GM18502 (cell line): Measurements from ENCODE around the gene EXOC3L4.
A peak's percentile ranks its signal among the peaks of the same experiment; 100 is the strongest.

Experiments used
- ATAC-seq: cut with Tn5 transposase; IDR thresholded peaks from one replicate; pipeline ENCODE4 v1.9.1; 2021; ENCODE audit warnings: mild to moderate bottlenecking; ENCODE audit not compliant: unreplicated experiment, poor library complexity

EXOC3L4 gene

DNA sequence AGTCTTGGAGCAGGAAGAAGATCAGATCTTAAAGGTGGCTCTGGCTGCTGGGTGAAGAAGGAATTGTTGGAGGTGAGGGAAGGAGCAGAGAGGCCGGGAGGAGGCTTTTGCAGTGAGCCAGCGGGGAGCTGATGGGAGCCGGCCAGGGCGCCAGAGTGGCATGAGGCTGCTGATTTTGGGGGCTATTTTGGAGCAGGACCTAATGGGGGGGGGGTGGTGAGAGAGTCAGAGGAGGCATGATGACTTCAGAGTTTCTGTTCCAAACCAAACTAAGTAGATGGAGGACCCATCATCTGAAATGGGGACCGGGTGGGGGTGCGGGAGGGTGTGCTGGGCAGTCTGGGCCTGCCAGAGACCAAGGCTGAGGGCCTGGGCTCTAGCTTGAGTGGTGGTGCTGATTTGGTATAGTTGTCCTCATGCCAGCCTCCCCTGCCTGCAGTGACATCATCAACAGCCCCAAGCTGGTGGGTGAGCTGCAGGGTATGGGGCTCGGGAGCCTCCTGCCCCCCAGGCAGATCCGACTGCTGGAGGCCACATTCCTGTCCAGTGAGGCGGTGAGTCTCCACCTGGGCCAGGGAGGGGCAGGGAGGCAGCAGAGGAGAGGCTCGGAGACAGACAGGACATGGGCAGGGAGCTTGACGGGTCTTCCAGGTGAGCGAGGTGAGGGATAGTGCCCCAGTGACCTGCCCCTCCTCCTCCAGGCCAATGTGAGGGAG, 34.9 kb downstream of the EXOC3L4 start:
- no peak for ATAC-seq

DNA sequence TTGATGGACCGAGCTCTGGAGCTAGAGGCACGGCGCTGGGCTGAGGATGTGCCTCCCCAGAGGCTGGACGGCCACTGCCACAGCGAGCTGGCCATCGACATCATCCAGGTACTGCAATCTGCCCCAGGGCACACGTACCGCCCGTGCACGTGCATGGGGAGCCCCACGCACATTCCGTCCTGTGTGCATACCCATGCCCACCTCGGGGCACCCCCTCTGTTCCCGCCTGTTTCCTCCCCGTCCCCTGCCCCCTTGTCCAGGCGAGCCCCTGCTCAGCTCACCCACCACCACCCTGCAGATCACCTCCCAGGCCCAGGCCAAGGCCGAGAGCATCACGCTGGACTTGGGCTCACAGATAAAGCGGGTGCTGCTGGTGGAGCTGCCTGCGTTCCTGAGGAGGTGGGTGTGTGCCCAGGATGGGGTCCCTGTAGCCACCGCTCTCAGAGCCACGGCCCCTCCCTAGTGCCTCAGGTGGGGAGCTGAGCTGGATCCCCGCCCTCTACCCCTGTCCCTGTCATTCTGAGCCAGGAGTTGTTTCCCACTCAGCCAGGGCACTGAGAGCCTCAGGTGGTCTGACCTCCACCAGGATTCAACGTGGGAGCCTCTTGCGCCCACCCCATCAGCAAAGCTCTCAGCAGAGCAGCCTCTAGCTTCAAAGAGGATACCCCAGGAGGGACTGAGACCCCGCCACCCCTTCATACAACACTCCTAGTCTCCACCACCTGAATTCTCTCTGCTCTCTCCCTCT, 35.7 kb downstream of the EXOC3L4 start:
- ATAC-seq, result no peak

DNA sequence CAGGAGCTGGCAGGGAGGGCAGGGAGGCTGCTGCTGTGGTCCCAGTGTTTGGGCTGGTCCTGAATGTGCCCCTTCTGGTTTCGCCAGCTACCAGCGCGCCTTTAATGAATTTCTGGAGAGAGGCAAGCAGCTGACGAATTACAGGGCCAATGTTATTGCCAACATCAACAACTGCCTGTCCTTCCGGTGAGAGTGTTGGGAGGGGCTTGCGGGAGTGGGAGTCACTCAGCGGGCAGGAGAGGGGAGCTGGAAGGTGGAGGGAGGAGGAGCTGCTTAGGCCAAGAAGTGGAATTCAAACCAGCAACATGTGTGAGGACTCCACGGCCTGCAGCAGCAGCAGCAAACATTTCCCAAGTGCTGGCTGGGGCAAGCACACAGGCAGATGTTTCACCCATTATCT, 36.4 kb downstream of the EXOC3L4 start:
- no peak for ATAC-seq

DNA sequence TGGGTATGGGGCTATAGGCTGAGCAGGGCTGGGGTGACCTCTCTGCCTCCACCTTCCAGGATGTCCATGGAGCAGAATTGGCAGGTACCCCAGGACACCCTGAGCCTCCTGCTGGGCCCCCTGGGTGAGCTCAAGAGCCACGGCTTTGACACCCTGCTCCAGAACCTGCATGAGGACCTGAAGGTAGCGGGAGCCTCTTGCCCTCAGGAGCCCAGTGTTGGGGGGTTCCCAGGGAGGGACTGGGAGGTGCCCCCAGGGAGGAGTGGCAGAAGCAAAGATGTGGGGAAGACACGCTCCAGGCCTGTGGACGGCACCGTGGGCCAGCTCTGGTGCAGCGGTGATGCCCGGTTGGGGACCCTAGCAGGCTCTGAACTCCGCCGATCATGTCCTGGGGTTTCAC, 37.1 kb downstream of the EXOC3L4 start:
- no peak for ATAC-seq

DNA sequence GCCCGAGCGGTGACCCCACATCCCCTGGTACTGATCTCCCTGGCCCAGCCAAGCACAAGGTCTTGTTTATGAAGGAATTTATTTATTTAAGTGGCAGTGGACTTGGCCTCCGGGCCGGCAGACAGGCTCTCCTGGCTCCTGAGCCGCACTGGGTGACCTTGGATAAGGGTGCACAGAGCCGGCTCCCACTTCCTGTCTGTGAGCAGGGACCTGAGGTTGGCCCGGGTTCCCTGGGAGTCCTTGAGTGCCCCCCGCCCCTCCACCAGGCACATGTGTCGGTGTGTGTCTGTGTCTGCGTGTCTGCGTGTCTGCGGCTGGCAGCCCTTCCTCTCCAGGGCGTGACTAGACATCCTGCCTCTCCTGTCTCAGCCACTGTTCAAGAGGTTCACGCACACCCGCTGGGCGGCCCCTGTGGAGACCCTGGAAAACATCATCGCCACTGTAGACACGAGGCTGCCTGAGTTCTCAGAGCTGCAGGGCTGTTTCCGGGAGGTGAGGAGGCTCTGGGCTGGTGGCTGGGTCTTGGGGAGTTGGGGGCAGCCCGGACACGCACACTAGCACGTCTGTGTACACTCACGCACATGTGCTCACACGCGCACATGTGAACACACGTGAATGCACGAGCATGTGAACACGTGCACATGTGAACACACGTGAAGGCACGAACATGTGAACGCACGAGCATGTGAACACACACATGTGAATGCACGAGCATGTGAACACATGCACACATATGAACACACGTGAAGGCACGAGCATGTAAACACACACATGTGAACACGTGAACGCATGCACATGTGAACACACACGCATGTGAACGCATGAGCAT, 38.1 kb downstream of the EXOC3L4 start:
- ATAC-seq, result no peak

DNA sequence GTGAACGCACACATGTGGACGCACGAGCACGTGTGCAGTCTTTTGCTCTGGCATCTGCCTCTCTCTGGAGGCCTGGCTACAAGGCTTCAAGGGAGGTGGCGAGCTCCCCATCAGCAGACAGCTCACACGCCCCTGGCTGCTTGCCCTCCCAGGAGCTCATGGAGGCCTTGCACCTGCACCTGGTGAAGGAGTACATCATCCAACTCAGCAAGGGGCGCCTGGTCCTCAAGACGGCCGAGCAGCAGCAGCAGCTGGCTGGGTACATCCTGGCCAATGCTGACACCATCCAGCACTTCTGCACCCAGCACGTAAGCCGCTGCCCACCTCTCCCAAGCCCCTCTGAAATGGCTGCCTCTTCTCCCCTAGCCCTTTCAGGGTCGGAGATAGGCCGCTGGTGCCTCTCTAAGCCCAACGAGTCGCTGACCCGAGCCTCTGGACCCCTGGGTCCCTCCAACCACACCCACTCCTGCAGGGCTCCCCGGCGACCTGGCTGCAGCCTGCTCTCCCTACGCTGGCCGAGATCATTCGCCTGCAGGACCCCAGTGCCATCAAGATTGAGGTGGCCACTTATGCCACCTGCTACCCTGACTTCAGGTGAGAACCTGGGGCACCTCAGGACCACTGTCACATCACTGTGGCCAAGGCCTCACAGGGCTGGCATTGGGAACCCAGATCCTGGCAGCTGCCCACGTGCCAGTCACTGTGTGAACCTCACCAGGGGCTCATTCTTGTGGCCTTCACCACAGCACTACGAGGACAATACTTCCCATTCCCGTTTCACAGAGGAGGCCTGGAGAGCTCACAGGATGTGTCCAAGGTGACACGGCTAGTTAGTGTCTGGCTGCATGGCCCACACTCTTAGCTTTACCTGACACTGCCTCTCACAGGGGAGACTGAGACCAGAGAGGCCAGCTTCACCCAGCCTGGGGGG, 39.0 kb downstream of the EXOC3L4 start:
- ATAC-seq, result no peak

DNA sequence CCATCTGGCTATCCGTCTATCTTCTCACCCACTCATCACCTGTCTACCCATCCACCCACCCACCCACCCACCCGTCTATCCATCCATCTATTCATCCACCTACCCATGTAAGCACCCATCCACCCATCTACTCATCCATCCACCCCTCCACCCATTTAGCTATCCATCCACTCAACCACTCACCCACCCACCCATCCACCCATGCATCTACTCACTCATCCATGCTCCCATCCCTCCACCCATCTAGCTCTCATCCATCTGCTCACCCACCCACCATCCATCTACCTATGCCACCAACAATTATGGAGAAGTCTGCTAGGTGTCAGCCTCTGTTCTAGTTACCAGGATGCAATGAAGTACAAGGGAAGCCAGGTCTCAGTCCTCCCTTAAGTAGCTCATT, 39.9 kb downstream of the EXOC3L4 start:
- ATAC-seq, result no peak

DNA sequence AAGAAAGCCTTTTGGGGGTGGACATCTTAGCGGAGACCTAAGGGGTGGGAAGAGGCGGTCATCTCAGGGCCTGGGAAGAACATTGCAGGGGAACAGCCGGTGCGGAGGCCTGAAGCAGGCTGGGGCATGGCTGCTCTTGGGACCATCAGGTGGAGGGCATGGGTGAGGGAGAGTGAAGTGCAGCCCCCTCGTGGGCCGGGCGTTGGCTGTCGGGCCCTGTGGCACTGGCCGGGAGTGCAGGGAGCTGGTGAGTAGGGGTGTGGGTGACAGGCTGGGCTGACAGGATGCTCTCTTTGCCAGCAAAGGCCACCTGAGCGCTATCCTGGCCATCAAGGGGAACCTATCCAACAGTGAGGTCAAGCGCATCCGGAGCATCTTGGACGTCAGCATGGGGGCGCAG, 40.4 kb downstream of the EXOC3L4 start:
- ATAC-seq, result no peak

DNA sequence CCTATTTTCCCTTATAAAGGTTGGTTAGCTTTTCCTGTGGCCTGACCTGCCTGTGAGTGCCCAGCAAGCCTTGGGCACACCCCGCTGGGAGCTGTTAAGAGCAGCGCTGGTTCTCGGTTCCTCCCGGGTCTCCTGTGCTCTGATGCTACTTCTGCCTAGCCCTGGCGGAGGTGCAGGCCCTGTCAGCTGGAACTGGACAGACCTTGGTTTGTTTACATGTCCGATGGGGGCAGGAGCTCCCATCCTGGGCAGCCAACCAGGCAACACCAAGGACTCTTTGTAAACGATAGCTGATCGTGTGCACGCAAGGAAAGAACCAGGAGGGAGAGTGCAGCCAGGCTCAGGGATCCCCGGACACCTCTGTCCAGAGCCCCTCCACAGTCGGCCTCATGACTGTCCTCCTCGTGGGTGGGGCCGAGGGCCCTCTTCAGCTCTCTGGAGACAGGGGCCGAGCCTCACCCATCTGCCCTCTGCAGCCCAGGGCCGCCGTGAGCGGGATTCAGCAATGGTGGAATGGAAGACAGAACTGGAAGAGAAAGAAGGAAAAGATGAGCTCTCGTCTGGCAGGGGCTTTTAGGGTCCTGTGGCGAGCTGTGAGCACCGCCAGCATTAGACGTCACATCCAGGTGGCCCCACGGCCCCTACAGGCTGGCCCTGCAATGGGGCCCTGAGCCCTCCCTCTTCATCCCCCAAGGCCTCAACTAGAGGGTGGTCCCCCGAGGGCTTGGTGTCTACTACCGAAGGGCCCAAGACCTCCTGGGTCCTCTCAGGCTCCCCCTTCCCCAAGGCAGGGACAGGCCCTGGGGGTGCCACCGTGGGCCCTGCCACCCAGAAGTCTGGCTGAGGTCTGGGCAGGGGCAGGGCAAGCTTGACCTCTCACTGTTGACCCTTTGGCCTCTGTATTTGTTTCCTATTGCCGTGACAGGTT, 41.1 kb downstream of the EXOC3L4 start:
- ATAC-seq, result no peak

DNA sequence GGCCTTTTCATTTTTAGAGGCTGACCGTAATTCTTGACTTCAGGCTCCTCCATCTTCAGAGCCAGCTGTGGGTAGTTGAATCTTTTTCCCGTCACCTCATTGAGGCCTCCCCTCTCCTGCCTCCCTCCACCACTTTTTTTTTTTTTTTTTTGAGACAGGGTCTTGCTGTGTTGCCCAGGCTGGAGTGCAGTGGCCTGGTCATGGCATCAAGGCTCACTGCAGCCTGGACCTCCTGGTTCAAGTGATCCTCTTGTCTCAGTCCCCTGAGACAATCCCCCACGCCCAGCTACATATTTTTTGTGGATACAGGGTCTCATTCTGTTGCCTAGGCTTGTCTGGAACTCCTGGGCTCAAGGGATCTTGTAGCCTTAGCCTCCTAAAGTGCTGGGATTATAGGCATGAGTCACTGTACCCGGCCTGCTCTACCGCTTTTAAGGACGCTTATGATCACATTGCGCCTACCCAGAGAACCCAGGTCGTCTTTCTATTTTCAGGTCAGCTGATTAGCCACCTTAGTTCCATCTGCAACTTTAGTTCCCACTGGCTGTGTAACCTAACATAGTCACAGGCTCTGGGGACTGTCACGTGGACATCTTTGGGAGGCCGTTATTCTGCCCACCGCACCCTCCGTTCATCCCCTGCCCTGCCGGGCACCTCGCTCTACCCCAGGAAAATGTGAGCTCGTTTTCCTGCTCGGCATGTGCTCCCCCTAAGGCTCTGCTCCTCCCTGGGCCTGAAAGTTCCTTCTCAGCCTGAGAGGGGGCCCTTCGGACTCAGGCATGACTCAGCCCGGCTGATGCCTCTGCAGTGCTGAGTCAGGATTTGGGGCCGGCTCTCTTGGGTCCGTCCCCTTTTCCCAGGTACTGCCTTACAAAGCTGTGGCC, 42.1 kb downstream of the EXOC3L4 start:
- ATAC-seq, result no peak

DNA sequence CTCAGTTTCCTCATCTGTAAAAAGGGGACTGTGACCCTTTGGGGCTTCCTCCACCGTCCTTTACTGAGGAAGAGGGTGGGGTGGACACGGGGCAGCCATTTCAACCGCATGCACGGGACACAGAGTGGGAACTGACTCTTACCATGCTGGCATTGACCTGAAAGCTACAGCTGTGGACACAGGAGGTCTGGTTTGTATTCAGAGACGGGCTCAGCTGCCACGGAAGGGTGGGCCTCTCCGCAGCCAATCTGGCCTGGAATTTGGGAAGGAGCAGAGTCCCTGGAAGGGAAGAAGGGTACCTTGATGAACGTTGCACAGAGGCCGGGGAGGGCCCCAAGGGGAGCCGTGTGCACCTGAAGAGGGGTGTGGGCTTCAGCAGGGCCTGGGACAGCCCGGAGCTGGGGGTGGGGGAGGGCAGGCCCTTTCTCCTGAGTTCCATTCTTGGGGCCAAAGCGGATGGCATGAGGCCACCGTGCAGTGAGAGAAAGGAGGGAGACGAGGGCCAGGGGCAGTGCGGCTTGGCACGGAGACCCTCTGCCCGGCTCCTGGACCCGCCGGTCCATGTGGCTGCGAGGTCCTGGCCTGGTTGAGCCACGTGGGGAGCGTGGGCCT, 43.3 kb downstream of the EXOC3L4 start:
- no peak for ATAC-seq

DNA sequence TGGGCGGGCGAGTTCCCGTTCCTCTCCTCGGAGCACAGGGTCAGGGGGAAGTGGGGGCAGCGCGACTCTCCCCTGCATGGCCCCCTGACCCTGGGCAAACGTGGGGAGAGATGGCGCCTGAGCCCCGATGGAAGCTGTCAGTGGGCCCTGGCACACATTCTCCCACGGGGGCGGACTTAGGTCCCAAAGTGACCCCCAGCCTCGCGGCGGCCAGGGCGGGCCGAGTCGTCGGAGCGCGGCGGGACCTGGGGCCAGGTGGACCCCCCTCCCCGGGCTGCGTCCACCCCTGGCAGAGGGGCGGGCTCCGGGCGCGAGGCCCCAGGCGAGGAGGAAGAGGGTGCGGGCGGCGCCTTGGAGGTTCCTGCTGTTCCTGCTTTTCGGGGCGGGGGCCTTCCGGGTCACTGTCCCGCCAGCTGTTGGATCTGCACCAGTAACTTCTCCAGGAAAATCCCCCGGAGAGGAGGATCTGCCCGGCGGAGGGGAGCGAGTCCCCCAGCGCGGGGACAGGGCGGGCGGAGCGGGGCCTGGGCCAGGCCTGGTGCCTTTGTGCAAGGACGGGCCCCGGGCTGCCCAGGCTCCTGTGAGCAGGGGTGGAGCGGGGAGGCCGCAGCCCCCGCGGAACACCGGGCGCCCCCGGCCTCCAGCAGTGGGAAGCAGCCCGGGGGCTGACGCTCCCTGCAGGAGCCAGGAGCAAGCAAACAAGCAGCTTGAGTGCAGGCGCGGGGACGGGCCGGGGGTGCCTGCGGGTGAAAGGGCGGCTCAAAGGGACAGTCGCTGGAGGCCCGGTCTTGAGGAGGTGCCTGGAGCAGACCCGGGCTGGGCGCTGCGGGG, 44.0 kb downstream of the EXOC3L4 start:
- no peak for ATAC-seq

DNA sequence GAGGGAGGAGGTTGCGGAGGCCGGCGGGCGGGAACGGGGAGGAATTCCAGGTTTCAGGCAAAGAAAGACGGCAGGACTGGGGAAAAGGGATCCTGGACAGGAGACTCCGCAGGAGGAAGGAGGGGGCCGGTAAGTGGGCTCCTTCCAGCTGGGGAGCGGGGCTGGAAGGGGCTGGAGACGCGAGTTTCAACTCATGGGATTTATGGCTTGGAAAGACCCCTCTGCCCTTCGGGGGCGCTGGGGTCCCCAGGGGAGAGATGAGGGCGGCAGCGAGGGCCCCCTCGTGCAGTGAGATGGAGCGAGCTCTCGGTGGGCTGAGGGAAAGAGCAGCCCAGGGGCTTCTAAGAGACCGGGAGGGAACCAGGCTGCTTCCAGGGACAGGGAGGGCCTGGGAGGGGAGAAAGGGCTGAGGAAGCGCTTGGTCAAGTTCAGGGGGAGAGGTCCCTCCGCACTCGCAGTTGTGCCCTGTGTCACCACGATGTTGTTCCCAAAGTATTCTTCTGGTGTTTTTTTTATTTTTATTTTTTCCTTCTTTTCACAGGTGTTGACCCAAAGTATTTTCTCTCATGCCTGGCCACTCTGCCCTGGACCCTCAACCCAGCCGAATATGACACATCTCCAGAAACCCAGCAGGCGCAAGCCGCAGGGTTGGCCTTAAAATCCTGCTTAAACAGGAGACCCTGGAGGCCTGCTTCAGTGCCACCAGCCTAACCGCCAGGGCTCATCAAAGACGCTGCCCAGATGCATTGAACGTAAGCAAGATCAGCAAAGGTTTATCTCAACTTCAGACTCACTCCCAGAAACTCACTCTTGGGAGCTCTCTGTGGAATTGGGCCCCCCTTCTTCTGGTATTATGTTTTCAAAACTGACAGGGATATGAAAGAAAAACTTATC, 44.9 kb downstream of the EXOC3L4 start:
- ATAC-seq, result no peak

DNA sequence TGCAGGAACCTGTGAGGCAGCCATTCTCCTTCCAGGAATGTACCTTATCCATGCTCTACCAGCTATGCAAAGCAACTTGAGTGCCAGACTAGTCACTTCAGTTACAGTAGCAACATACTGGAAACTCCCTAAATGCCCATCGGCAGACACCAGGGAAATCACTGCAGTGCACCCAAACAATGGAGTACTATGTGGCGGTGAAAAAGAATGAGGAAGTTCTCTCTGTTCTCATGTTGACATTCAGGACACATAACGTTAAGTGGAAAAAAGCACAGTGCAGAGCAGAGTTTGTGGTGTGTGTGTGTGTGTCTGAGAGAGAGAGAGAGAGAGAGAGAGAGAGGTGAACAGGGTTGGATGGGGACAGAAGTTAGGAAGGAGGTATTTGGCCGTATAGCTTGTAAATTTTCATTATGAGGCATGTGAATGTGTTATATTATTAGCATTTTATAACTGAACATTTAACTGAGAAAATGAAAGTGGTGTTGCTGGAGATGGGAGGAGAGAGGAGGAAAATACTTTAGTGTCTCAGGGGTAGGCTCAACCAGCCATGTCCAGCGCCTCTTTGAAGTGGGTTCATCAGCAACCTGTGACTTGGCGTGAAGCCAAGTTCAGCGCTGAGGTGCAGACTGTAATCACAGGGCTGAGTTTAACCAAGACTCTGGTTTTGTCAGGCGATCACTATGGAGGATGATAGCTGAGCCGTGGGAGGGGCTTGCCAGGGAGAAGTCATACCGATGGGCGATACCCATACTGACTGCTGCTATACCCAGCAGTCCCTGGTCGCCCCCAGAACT, 46.0 kb downstream of the EXOC3L4 start:
- peak; percentile 62 for ATAC-seq
